HepG2 (cell line): ENCODE data around the gene PCTP. TPM values are rescaled to one million over a fixed set of nuclear protein-coding genes. Genes with fewer than 3 reads are reported as not detected.

ENCODE experiments used
- ADNP ChIP-seq: sonication (generic); formaldehyde crosslinking; IDR thresholded peaks from 2 replicates; pipeline ENCODE4 v1.4.0; 2020; ENCODE audit warnings: missing genetic modification reagents
- CCAR2 ChIP-seq: fragments of 200-400 bp; formaldehyde crosslinking; optimal IDR thresholded peaks from 2 replicates; pipeline ENCODE3; 2018; ENCODE audit warnings: low read depth, mild to moderate bottlenecking, low read length, moderate library complexity
- HIVEP1 ChIP-seq: sonication (generic); formaldehyde crosslinking; IDR thresholded peaks from 2 replicates; pipeline ENCODE4 v1.4.0; 2020; ENCODE audit warnings: mild to moderate bottlenecking, missing genetic modification reagents
- KLF6 ChIP-seq: IDR thresholded peaks from 2 replicates; pipeline ENCODE4 v1.8.0; 2016; ENCODE audit warnings: missing biosample characterization, missing genetic modification reagents
- NCOA2 ChIP-seq: sonication (generic); formaldehyde crosslinking; IDR thresholded peaks from 2 replicates; pipeline ENCODE4 v1.8.0; 2022; ENCODE audit warnings: inconsistent platforms
- NCOA5 ChIP-seq: sonication (generic); formaldehyde crosslinking; IDR thresholded peaks from 2 replicates; pipeline ENCODE4 v1.4.0; 2020; ENCODE audit warnings: missing genetic modification reagents
- NFKBIZ ChIP-seq: IDR thresholded peaks from 2 replicates; pipeline ENCODE4 v1.6.1; 2018; ENCODE audit warnings: missing genetic modification reagents, missing compliant biosample characterization
- SKI ChIP-seq: fragments of 450-650 bp; IDR thresholded peaks from one replicate; pipeline ENCODE4 v1.6.1; 2018; ENCODE audit warnings: mild to moderate bottlenecking; ENCODE audit not compliant: partially characterized antibody
- SMAD3 ChIP-seq: sonication (generic); formaldehyde crosslinking; IDR thresholded peaks from 2 replicates; pipeline ENCODE4 v1.4.0; 2020; ENCODE audit warnings: missing genetic modification reagents
- XRCC5 ChIP-seq: fragments of 200-400 bp; formaldehyde crosslinking; optimal IDR thresholded peaks from 2 replicates; pipeline ENCODE3; 2017; ENCODE audit warnings: mild to moderate bottlenecking, low read length
- ZNF570 ChIP-seq: sonication (generic); formaldehyde crosslinking; IDR thresholded peaks from 2 replicates; pipeline ENCODE4 v1.4.0; 2020; ENCODE audit warnings: mild to moderate bottlenecking, missing genetic modification reagents, borderline replicate concordance
- ZNF598 ChIP-seq: sonication (generic); formaldehyde crosslinking; IDR thresholded peaks from 2 replicates; pipeline ENCODE4 v1.5.1; 2020; ENCODE audit warnings: mild to moderate bottlenecking, missing genetic modification reagents, borderline replicate concordance
- ZNF841 ChIP-seq: sonication (generic); formaldehyde crosslinking; IDR thresholded peaks from 2 replicates; pipeline ENCODE4 v1.8.1; 2023; ENCODE audit warnings: missing genetic modification reagents, borderline replicate concordance
- polyA plus RNA-seq, 8 experiments: library from polyadenylated mRNA; depleted of rRNA in 3 of 8; stranded (reverse) in 7 of 8; unstranded in 1 of 8; fragments of >200 nt; fragmentation: Illumina TruSeq in 4 of 8; extraction: Trizol in 4 of 8; gene quantifications; 2 replicates each; pipeline versions ENCODE4 v1.2.1 to v1.2.3, GENCODE V29; 2011 to 2016; ENCODE audit warnings: low read depth in 4 of 8, missing spikeins in 1 of 8, mixed read lengths in 1 of 8; ENCODE audit not compliant: insufficient read depth in 1 of 8
- total RNA-seq, 5 experiments: library from RNA; depleted of rRNA; stranded (reverse); fragments of >200 nt; fragmentation: Illumina TruSeq; extraction: Trizol; gene quantifications; 2 replicates each; pipeline ENCODE4 v1.2.3, GENCODE V29; 2016; ENCODE audit warnings: low read depth in 1 of 5
- TF ChIP-seq, protein P1 (sequence below): sonication (generic); formaldehyde crosslinking; IDR thresholded peaks from 2 replicates; pipeline ENCODE4 v1.4.0; 2020; ENCODE audit warnings: low read depth, missing genetic modification reagents
- TF ChIP-seq, protein P2 (sequence below): sonication (generic); formaldehyde crosslinking; IDR thresholded peaks from 2 replicates; pipeline ENCODE4 v1.4.0; 2020; ENCODE audit warnings: missing genetic modification reagents, mild to moderate bottlenecking, borderline replicate concordance

Gene PCTP
- total and polyA plus RNA-seq, 2 of the 13 experiments (the other 11 are each of a cell fraction or from before 2014, with no cell fraction given), result 37.1 to 50.7 TPM

DNA sequence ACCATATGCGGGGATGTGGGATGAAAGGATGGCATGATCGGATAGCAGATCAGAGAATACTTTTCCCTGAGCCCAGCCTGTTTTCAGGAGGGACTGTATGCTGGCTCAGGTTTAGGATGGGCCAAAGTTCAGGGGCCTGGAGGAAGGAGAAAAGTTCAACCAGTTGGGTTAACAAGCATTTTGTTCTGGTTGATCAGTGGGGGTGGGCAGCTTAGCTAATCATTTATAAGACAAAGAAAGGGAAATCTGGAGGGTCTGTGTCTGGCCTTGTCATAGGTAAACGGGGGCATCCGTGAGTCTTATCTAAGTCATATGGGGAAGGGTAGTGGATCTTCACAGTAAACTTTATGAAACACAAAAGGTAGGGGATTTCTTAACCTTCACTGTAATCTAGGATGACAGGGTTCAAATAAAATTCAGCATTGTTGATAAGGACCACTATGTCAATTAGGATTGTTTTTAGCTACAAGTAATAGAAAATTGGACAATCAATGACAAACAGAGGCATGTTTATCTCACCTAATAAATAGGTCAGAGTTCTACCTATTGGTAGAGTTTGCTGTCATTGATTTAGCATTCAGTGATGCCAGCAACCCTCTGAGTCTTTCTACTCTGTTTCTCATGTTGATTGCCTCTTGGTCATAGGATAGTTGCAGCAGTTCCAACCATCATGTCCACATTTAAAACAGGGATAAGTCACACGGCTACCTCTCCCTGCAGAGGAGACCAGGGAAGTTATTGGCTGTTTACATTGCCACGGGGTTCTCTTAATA, 11.4 kb downstream of the PCTP start (continued):
- TF ChIP-seq, protein P1, sequence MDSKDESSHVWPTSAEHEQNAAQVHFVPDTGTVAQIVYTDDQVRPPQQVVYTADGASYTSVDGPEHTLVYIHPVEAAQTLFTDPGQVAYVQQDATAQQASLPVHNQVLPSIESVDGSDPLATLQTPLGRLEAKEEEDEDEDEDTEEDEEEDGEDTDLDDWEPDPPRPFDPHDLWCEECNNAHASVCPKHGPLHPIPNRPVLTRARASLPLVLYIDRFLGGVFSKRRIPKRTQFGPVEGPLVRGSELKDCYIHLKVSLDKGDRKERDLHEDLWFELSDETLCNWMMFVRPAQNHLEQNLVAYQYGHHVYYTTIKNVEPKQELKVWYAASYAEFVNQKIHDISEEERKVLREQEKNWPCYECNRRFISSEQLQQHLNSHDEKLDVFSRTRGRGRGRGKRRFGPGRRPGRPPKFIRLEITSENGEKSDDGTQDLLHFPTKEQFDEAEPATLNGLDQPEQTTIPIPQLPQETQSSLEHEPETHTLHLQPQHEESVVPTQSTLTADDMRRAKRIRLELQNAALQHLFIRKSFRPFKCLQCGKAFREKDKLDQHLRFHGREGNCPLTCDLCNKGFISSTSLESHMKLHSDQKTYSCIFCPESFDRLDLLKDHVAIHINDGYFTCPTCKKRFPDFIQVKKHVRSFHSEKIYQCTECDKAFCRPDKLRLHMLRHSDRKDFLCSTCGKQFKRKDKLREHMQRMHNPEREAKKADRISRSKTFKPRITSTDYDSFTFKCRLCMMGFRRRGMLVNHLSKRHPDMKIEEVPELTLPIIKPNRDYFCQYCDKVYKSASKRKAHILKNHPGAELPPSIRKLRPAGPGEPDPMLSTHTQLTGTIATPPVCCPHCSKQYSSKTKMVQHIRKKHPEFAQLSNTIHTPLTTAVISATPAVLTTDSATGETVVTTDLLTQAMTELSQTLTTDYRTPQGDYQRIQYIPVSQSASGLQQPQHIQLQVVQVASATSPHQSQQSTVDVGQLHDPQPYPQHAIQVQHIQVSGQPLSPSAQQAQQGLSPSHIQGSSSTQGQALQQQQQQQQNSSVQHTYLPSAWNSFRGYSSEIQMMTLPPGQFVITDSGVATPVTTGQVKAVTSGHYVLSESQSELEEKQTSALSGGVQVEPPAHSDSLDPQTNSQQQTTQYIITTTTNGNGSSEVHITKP, result no peak
- TF ChIP-seq SKI (no peak), ZNF570 (CRISPR knock-in tag) (0 out of 2 replicates have a peak, but pooled peaks have one; percentile 31), NCOA2 (CRISPR knock-in tag) (peak; percentile 70), HIVEP1 (CRISPR knock-in tag) (no peak), ZNF598 (CRISPR knock-in tag) (no peak), KLF6 (CRISPR knock-in tag) (no peak), XRCC5 (peak; percentile 49), SMAD3 (CRISPR knock-in tag) (no peak), CCAR2 (no peak), ADNP (CRISPR knock-in tag) (no peak), NCOA5 (CRISPR knock-in tag) (no peak), ZNF841 (CRISPR knock-in tag) (no peak), NFKBIZ (CRISPR knock-in tag) (no peak)
- TF ChIP-seq, protein P2, sequence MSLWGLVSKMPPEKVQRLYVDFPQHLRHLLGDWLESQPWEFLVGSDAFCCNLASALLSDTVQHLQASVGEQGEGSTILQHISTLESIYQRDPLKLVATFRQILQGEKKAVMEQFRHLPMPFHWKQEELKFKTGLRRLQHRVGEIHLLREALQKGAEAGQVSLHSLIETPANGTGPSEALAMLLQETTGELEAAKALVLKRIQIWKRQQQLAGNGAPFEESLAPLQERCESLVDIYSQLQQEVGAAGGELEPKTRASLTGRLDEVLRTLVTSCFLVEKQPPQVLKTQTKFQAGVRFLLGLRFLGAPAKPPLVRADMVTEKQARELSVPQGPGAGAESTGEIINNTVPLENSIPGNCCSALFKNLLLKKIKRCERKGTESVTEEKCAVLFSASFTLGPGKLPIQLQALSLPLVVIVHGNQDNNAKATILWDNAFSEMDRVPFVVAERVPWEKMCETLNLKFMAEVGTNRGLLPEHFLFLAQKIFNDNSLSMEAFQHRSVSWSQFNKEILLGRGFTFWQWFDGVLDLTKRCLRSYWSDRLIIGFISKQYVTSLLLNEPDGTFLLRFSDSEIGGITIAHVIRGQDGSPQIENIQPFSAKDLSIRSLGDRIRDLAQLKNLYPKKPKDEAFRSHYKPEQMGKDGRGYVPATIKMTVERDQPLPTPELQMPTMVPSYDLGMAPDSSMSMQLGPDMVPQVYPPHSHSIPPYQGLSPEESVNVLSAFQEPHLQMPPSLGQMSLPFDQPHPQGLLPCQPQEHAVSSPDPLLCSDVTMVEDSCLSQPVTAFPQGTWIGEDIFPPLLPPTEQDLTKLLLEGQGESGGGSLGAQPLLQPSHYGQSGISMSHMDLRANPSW (CRISPR knock-in tag), result no peak
